OCI-LY1 (cell line): ENCODE results near the gene DONSON.

Source experiments
- EZH2 ChIP-seq: fragments of 200-600 bp; sonication (generic), shearing (Covaris generic); IDR thresholded peaks from 2 replicates; pipeline ENCODE4 v1.8.0; 2017; ENCODE audit warnings: borderline replicate concordance, mixed run types, mild to moderate bottlenecking, antibody characterized with exemption, low read length, moderate library complexity, mixed read lengths
- TF ChIP-seq, protein P1 (sequence below): fragments of 200-600 bp; sonication (generic), shearing (Covaris generic); IDR thresholded peaks from 2 replicates; pipeline ENCODE4 v1.5.1; 2017; ENCODE audit warnings: mild to moderate bottlenecking, antibody characterized with exemption, low read length, moderate library complexity, mixed read lengths

DNA sequence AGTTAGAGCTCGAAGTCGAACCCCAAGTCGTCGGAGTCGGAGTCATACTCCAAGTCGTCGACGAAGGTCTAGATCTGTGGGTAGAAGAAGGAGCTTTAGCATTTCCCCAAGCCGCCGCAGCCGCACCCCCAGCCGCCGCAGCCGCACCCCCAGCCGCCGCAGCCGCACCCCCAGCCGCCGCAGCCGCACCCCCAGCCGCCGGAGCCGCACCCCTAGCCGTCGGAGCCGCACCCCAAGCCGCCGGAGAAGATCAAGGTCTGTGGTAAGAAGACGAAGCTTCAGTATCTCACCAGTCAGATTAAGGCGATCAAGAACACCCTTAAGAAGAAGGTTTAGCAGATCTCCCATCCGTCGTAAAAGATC, 33.5 kb downstream of the DONSON start:
- TF ChIP-seq EZH2: no peak
- TF ChIP-seq, protein P1, sequence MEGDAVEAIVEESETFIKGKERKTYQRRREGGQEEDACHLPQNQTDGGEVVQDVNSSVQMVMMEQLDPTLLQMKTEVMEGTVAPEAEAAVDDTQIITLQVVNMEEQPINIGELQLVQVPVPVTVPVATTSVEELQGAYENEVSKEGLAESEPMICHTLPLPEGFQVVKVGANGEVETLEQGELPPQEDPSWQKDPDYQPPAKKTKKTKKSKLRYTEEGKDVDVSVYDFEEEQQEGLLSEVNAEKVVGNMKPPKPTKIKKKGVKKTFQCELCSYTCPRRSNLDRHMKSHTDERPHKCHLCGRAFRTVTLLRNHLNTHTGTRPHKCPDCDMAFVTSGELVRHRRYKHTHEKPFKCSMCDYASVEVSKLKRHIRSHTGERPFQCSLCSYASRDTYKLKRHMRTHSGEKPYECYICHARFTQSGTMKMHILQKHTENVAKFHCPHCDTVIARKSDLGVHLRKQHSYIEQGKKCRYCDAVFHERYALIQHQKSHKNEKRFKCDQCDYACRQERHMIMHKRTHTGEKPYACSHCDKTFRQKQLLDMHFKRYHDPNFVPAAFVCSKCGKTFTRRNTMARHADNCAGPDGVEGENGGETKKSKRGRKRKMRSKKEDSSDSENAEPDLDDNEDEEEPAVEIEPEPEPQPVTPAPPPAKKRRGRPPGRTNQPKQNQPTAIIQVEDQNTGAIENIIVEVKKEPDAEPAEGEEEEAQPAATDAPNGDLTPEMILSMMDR: no peak
